Keratinocyte (primary cell): ENCODE data around the gene PDE4A.

Source experiments
- EZH2 ChIP-seq: IDR thresholded peaks from one replicate; pipeline ENCODE4 v1.6.1; 2012; ENCODE audit warnings: inconsistent platforms, mild to moderate bottlenecking, low read length, moderate library complexity
- TF ChIP-seq, protein P1 (sequence below), 3 experiments: IDR thresholded peaks in 1 of 3; conservative IDR thresholded peaks in 1 of 3; optimal IDR thresholded peaks in 1 of 3; 2 replicates in 2 of 3; 3 replicates in 1 of 3; pipeline versions ENCODE3 to v1.5.1; 2011; ENCODE audit warnings: low read length in 3 of 3, mild to moderate bottlenecking in 3 of 3, moderate library complexity in 2 of 3, control low read depth in 1 of 3, inconsistent platforms in 1 of 3; ENCODE audit not compliant: insufficient read depth in 2 of 3; ENCODE audit errors: extremely low read depth in 1 of 3

DNA sequence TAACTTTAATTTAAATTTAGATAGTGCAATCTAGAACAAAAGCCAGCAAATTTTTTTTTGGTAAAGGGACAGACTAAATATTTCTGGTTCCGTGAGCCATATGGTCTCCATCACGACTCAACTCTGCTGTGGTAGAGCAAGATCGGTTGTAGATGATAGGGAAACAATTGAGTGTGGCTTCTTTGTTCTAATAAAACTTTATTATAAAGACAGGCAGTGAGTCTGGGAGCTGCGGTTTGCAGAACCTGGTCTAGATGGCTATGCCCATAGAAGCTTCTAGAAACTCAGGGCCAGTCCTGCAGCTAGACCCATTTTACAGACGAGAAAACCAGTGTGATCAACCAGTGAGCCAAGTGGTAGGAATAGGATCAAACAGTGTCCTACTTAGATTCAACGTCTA lies 28.2 kb upstream of the PDE4A start:
- TF ChIP-seq, protein P1, sequence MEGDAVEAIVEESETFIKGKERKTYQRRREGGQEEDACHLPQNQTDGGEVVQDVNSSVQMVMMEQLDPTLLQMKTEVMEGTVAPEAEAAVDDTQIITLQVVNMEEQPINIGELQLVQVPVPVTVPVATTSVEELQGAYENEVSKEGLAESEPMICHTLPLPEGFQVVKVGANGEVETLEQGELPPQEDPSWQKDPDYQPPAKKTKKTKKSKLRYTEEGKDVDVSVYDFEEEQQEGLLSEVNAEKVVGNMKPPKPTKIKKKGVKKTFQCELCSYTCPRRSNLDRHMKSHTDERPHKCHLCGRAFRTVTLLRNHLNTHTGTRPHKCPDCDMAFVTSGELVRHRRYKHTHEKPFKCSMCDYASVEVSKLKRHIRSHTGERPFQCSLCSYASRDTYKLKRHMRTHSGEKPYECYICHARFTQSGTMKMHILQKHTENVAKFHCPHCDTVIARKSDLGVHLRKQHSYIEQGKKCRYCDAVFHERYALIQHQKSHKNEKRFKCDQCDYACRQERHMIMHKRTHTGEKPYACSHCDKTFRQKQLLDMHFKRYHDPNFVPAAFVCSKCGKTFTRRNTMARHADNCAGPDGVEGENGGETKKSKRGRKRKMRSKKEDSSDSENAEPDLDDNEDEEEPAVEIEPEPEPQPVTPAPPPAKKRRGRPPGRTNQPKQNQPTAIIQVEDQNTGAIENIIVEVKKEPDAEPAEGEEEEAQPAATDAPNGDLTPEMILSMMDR (optimal IDR thresholded peaks at IDR 0.05 in 1 of 3, IDR thresholded peaks at IDR 0.05 in 1 of 3, conservative IDR thresholded peaks at IDR 0.05 in 1 of 3; ENCODE audit: extremely low read depth in 1 of 3, insufficient read depth in 2 of 3, low read length in 3 of 3), result no peak
- no peak for TF ChIP-seq EZH2
